ENCODE measurements around the gene ITPR1.

The ITPR1 gene

DNA sequence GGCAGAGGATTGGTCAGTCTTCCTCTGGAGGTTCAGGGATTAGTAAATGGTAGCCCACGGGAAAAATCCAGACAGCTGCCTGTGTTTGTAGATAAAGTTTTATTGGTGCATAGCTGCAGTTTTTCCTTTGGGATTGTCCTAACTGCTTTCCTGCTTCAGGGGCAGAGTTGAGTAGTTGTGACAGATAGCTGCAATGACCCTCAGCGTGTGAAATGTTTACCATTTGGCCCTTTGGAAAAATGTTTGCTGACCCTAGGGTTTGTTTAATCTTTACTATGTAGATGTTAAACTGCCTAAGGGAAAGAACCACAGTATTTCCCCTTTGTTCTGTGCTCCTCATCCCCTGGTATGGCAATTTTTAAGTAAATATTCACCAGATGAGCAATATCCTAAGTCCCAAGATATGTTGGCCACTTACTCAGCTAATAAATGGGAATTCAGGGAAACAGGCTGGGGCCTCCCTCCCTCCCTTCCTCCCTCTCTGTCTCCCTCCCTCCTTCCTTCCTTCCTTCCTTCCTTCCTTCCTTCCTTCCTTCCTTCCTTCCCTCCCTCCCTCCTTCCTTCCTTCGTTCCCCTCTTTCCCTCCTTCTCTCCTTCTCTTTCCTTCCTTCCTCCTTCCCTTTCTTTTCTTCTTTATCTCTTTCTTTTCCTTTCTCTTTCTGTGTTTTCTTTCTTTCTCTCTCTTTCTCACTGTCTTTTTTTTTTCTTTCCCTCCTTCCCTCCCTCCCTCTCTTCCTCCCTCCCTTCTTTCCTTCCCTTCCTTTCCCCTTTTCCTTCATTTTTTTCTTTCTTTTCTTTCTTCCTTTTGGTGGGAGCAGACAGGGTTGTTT, 251.5 kb downstream of the ITPR1 start:
- DNase-seq (ENCODE audit: low read depth), result no peak

GRCh38 chr3:4745235-4745610, 252.1 kb downstream of the ITPR1 start:
- no peak for DNase-seq (ENCODE audit: low read depth)

DNA sequence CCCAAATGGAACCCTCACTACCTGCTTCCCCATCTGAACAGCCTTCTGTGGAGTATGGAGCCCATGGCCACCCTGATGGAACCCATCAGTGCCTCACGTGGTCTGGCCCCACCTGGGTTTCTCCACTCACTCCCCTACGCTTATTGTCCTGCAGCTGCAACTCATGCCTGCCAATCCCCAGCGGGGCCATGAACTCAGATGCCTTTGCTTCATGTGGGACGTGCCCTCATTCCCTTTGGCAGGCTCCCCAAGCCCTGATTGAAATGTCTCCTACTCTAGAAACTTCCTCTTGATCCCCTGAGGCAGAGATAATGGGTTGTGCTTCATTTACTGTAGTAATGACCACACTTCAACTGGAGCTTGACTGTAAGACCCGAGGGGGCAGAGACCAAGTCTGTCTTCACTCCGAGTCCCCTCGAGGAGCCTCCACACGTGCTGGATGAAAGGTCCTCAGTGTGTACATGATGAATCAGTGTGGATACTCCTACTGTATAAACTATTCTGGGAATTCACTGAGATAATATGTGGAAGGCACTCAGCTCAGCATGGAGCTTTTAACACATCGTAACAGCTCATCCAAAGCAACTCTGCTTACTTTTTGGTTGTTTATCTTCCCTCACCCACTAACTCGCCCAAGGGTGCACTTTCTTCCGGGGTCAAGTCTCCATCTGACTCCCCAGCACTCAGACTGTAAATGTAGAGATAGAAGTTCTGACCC, 253.3 kb downstream of the ITPR1 start:
- DNase-seq (ENCODE audit: low read depth), result no peak

DNA sequence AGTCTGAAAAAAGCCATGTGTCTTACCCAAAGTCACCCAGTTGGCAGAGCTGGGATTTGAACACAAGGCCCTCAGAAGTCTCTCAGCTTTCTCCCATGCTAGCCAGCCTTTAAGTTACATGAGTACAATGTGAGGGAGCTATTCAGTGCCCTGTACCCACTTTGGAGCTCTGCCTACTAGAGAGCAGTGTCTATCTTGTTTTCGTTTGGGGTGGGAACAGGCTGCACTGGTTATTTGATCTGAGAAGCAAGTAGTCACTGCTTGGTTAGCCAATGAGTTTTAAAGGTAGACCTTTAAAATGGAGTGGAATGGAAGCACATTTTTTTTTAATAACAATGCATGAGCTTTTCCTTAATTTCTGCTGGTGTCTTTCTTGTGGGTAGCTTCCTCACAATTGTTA, 255.0 kb downstream of the ITPR1 start:
- DNase-seq (ENCODE audit: low read depth), result no peak

- no peak for DNase-seq (ENCODE audit: low read depth)
Measured at GRCh38 chr3:4748701-4749378, 255.7 kb downstream of the ITPR1 start.

DNA sequence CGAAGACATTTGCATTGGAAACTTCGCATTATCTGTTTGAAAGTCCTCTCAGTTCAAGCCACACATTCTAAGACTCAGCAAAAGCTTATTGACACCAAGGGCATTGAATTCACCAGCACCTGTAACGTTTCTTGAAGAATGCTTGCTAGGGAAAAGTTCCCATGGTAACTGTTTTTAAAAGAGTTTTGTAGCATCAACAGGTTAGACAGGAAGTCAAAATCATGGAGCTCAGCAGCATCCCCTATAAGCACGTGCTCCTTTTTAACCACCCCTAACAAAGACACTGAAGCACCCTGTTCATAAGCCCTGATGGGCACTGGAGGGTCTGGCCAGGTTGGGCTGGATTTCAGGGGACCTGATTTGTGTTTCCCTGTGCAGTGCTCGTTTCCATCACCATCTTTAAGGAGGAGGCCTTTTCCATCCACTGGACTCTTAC, 256.4 kb downstream of the ITPR1 start:
- no peak for DNase-seq (ENCODE audit: low read depth)

GRCh38 chr3:4750306-4750968, 257.3 kb downstream of the ITPR1 start:
- peak; percentile 61 for DNase-seq (ENCODE audit: low read depth)

DNA sequence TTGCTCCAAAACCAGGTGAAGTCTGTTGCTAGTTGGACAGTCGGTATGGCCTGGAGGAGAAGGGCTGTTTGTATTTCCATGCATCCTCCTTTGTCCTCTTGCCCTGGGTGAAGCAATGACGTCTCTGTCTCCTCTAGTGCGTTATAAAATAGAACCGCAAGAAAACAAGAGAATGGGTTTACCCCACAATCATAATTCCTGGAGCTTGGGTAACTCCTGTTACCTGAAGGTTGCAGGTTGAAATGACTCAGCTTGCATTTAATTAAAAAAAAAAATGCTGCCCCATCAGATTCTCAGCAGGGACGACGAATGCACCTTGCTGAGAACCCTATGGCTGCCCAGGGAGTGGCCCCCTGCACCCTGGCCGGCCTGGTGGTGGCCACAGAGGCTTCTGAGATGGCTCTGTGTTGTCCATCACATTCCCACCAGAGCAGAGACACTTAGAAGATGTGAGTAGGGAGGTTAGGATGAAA, 257.9 kb downstream of the ITPR1 start:
- DNase-seq (ENCODE audit: low read depth), result no peak

DNA sequence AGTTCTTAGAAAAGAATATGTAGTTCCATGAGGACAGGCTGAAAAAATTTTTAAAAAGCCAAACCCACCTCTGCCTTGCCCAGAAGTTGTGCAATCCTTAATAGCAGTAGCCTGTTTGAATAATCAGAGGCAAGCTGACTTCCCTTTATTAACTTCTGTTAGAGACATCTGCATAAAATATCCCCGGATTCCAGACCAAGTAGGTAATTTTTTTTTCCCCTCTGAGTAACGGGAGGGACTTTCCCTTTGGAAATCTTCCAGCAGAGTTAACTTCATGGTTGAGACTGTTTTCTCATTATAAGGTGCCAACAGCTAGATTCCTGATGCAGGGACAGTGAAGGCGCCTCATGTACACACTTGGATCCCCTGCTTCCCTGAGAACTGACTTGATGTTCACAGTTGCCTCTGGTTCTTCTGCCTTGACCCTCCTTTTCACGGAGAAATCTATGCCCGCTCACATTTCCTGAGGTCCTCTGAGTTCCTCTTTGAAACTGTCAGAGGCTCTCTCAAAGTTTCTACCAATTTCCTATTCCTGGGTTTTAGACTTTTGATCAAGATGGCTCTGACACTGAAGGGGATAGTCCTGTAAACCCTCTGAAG, 258.5 kb downstream of the ITPR1 start:
- DNase-seq (ENCODE audit: low read depth), result peak; percentile 76

DNA sequence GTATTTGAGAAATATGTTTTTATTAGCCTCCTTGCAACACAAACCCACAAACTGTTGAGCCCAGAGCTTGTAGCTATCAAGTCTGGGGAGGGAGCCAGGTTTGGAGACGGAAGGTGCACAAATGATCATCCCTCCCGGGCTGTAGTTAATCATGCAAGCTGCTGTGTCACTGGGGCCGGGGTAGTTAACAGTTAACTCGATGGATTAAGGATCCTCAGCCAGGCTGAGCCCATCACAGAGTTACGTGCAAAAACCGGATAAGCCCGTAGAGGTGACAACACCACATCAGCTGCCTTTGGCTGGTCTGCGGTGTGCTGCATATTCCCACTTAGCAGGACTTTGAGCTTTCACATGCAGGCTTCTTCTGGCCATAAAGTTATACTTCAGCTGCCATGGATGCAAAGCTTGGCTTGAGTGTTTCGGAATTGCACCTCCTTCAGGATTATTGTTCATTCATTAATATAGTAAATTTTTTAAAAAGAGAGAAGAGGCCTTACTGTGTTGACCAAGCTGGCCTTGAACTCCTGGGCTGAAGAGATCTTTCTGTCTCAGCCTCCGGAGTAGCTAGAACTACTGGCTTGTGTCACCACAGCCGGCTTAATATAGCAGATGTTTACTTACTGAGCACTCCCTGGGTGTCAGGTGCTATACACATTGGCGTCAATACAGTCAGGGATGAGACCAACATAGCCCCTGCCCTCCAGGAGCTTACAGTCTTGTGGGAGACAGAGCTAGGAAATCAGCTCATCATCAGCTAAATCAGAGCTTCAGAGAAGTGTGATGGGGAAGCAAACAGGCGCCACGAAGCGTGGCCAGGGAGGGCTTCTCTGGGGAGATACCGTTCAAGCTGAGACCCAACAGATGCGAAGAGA, 259.3 kb downstream of the ITPR1 start:
- no peak for DNase-seq (ENCODE audit: low read depth)

- DNase-seq (ENCODE audit: low read depth), result no peak
Measured at GRCh38 chr3:4753073-4753691, 260.0 kb downstream of the ITPR1 start.

DNA sequence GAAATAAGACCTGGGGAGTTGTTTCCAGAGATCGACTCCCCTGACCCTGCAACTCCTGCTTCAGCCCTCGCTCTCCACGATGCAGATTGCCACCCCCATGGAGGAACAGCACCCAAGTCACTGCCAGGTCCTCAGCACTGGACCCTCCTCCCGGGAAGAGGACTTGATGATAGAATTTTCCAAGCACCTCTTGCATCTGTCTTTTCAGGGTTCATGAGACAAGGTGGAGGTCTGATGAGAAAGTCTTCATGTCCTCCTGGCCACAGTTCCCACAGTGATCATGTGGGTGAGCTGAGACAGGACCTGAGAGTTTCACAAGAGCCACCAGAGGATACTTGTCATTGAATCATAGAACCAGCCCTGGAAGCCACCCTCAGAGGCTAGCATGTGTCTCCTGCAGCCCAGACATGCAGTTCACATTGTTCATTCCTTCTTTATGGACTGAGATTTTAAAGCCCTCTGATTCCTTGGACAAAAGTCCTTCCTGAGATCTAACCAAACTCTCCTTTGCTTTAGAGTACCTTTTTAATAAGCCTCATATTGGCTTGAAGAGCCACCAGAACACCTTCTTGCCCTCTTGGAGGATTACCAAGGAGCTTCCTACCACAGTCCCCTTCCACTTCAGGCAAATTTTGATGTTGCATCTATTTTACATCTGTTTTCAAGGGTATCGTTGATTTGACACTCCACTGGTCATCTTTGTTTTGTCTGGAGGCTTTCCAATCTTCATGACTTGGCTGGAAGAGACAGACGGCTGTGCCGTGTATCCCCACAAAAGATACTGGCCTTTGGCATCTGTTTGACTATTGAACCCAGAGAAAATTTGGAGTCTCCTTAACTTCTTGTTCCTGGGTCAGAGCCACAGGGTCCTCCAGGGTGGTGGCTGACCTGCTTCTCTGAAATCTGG, 261.3 kb downstream of the ITPR1 start:
- no peak for DNase-seq (ENCODE audit: low read depth)

DNA sequence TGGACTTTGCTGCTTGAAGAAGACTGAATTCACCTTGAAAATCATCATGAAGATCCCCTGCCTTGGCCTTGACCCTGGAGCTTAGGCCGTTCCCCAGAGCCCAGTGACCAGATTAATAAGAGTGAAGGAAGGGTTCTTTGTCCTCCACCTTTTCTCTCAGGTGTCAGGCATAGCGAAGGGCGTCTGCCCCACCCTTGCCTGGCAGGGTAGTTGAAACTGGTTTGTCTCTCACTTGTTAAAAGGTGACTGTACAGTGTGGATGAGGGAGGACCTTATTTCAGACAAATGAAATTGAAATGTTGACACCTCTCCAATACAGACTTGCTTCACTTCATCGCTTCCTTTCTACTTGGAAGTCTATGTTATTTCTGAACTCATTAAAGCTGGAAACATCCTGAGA, 262.4 kb downstream of the ITPR1 start:
- DNase-seq (ENCODE audit: low read depth), result no peak

GRCh38 chr3:4756057-4756775, 263.1 kb downstream of the ITPR1 start:
- DNase-seq (ENCODE audit: low read depth), result no peak

DNA sequence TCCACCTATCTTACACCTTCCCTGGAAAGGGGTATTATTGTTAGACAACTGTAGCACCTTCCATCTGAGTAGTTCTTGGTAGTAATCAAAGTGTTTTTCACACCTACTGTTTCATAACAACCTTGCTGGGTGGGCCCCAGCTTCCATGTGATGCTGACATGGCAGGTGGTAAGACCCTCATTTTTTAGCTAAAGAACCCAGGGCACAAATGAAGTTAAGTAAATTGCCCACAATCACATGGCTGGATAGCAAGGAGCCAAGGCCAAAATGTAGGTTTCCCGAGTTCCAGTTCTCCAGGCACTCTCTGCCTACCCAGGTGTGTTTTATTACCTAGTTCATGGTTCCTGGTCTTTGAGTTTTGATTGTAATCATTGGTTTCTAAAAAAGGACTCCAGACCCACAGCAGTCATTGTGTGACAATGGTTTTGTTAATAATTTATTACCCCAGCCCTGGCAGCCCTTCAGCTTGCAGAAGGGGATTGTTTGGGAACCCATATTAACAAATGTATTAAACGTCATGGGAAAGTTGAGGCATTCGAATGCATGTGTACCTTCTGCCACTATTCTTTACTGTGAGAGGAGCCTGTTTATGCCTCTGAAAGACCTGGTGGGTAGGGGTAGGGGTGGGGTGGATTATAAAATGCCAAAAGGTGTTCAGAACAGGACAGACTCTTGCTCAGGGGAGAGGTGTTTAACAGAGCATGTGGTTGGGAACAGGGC, 263.9 kb downstream of the ITPR1 start:
- DNase-seq (ENCODE audit: low read depth), result no peak

- no peak for DNase-seq (ENCODE audit: low read depth)
Measured at GRCh38 chr3:4757575-4758248, 264.6 kb downstream of the ITPR1 start.

- DNase-seq (ENCODE audit: low read depth), result no peak
Measured at GRCh38 chr3:4758249-4758860, 265.2 kb downstream of the ITPR1 start.
